Limb (tissue), 2 donors: Measurements from ENCODE around the gene NPW.

Experiments
- DNase-seq, 2 donors: peaks; one replicate each; pipeline ENCODE4 v3.0.0-alpha.2; 2016; ENCODE audit errors: extremely low spot score in 2 of 2

NPW gene

GRCh38 chr16:2047330-2048115 is 27.9 kb downstream of the NPW start, which contains the start of the genes NTHL1 and TSC2:
NTHL1 (minus strand) TSS chr16:2047834; CDS start chr16:2047823, 11 bp downstream.
TSC2 (plus strand) TSS chr16:2047985; CDS start chr16:2048616, 631 bp downstream.
- DNase-seq: peak; percentile 97 to 98

- no peak for DNase-seq
These were observed 28.5 kb downstream of the NPW start for GRCh38 chr16:2048116-2048543.

- DNase-seq: no peak
These were observed 33.6 kb downstream of the NPW start for GRCh38 chr16:2053211-2053610.

GRCh38 chr16:2053897-2054296 is 34.3 kb downstream of the NPW start:
- no peak for DNase-seq

- DNase-seq: no peak
These were observed 35.1 kb downstream of the NPW start for GRCh38 chr16:2054543-2055245.

DNA sequence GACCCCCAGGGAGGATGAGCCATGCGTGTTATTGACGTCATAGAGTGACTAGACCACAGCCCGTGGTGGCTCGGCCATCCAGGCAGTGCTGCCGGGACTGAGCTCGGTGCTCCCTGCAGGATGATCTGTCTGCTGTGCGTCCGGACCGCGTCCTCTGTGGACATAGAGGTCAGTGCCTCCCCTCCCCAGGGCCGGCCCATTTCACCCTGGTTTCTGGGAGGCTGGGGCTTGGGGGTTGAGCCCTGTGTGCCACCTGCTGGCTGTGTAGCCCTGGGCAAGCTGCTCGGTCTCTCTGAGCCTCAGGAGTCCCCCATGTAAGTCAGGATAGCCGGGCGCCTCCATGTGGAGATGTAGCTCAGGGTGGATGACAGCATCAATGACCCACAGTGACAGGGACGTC is 36.5 kb downstream of the NPW start:
- DNase-seq: no peak

DNA sequence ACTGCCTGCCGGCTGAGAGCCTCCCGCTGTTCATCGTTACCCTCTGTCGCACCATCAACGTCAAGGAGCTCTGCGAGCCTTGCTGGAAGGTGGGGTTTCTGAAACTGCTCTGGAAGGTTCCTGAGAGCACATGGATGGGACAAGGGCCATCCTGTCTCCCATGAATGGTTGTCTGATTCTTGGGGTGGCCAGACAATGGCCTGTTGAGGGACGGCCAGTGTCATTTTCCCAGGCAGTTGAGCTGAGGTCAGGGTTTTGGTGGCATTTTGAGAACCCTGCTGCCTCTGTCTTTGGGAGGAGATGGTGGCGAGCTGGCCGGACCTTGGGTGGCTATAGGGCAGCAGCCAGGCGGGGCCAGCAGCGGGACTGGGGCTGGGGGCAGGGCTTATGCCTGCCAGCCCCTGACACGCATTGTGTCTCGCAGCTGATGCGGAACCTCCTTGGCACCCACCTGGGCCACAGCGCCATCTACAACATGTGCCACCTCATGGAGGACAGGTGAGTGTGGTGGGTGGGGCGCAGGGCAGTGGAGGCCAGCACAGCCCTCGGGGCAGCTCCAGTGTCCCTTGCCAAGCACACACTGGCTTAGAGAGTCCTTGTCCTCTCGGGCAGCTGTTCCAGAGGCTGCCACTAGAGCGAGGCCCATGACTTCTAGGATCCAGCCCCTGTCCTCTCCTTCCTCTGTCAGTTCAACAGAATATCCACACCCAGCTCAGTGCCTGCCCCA is 37.3 kb downstream of the NPW start:
- DNase-seq: no peak

DNA sequence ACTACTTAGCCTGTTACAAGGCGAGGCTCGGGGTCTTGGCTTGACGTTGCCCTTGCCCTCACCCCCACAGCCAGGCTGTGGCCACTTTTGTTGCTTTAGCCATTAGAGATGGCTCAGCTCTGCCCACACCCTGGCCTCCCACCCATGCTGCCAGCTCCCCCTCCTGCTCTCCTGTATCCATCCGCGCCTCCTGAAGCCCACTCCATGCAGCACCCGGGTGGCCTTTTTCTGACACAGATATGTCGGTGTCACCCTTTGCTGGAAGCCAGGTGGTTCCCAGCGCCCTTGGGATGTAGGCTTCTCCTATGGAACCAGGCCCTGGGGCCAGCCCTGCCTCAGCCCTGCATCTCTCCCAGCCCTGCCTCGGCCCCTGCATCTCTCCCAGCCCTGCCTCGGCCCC is 37.9 kb downstream of the NPW start:
- DNase-seq: no peak

DNA sequence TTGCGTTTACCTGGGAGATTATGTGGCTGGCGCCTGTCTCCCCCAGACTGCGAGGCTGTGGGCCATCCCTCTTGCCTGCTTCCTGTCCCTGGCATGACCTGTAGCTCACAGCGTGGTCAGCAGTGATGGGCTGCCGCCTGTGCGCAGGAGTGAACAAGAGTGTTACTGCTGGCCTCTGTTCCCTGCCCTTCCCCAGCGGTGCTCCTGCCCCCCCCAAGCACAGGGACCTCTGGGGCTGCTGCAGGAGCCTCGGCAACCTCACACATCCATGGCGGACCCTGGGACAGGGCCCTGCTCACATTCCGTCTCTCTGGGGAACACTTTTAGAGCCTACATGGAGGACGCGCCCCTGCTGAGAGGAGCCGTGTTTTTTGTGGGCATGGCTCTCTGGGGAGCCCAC is 38.8 kb downstream of the NPW start:
- DNase-seq: no peak

- no peak for DNase-seq
These were observed 39.3 kb downstream of the NPW start for GRCh38 chr16:2058872-2059271.

GRCh38 chr16:2060346-2060745 is 40.8 kb downstream of the NPW start:
- no peak for DNase-seq

DNA sequence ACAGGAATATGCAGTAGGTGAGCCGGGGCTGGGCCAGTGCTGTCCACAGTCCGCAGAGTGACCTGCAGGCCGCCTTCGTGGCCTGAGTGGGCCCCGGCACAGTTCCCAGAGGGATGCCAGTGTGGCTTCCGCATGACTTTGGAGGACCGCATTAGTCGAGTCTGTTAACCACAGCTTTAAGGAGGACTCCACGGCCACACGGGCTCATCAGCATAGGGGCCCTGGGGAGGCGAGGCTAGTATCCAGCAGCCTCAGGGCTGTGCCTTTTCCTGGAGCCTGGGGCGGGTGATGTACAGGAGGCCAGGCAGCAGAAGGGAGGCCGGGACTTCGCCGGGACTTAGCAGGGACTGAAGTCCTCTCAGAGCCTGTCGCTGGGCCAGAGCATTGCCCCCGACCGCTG is 41.4 kb downstream of the NPW start:
- DNase-seq: no peak

DNA sequence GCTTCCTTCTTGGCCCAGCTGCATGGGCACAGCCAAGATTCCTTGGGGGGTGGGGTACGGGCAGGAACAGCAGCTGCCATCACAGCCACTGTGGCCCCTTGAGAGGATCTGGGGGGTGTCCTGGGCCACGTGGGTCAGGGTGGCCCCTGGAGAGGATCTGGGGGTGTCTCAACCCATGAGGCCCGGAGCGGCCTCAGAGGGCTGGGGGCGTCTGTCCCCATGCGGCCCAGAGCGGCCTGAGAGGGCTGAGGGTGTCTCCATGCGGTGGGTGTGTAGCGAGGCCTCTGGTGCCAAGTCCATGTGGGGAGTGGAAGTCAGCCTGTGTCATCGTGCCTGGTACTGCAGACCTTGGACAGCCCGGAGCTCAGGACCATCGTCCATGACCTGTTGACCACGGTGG is 41.9 kb downstream of the NPW start:
- DNase-seq: no peak

DNA sequence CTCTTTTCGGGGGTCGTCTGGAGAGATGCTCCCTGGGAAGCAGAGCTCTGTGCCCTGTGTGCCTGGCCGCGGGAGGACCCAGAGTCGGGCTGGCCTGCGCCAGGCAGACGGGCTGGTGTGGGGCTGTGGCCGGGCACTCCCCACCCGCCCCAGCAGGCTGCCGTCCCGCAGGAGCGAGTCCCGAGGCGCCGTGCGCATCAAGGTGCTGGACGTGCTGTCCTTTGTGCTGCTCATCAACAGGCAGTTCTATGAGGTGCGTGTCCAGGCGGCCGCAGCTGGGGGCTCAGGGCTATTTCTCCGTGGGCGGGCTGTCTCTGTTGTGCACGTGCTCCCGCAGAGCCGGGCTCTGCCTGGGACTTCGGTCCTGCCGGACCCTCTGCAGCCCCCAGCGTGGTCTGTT is 43.2 kb downstream of the NPW start:
- no peak for DNase-seq

DNA sequence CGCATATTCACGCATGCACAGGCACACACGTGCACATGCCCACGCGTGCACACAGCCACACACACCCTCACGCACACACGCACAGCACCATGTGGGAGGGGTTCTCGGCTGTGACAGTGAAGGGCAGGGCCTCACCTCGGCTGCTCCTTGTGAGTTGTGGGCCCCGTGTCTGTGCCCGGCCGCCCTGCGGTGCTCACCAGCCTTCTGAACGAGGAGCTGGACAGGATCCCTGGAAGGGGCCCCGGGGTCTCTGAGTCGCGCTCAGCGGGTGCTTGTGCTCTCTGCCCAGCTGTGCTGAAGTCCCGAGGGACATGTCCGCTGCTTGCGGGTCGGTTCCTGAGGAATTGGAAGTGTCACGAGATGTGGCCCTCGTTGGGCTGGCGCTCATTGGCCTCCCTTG is 44.3 kb downstream of the NPW start:
- DNase-seq: no peak

DNA sequence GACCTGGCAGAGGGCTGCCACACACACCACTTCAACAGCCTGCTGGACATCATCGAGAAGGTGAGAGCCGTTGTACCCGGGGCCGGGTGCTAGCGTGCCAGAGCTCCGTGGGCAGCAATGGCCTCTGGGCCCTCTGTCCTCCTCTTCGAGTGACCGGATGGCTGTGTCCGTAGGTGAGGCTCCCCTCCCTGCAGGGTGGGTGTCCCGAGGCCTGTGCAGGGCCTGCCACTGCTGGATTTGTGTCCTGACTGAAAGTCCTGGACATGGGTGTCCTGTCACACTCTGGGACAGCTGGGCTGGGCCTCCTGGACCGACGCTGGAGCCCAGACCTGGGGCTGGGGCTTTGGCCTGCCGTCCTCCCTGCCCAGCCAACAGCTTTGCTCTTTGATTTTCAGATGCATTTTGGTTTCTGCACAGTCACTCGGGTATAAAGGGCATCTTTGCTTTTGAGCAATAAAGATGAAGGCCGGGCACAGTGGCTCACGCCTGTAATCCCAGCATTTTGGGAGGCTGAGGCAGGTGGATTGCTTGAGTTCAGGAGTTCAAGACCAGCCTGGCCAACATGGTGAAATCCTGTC is 44.9 kb downstream of the NPW start:
- DNase-seq: no peak

GRCh38 chr16:2066139-2066538 is 46.6 kb downstream of the NPW start:
- no peak for DNase-seq
